NCI-H226 (cell line): ENCODE measurements around the gene MROH2A.
A peak's percentile ranks its signal among the peaks of the same experiment; 100 is the strongest.

ENCODE experiments used
- DNase-seq: peaks from one replicate; pipeline ENCODE4 v3.0.0-alpha.2; 2015

The MROH2A gene

GRCh38 chr2:233761040-233761769, 16.9 kb upstream of the MROH2A start:
- peak; percentile 72 for DNase-seq

- DNase-seq = peak; percentile 87
These were observed 13.9 kb upstream of the MROH2A start for GRCh38 chr2:233764264-233764663.

GRCh38 chr2:233764761-233765160, 13.4 kb upstream of the MROH2A start:
- DNase-seq = peak; percentile 18

- no peak for DNase-seq
These were observed 11.7 kb upstream of the MROH2A start for GRCh38 chr2:233766416-233766815.

- no peak for DNase-seq
These were observed 10.1 kb upstream of the MROH2A start for GRCh38 chr2:233768076-233768475.

GRCh38 chr2:233769260-233769659, 8.9 kb upstream of the MROH2A start:
- no peak for DNase-seq

GRCh38 chr2:233772153-233772552, 6.0 kb upstream of the MROH2A start:
- no peak for DNase-seq

- DNase-seq = no peak
These were observed 5.5 kb upstream of the MROH2A start for GRCh38 chr2:233772583-233772982.

- no peak for DNase-seq
These were observed 4.3 kb upstream of the MROH2A start for GRCh38 chr2:233773854-233774253.

- DNase-seq = no peak
These were observed 2.7 kb upstream of the MROH2A start for GRCh38 chr2:233775414-233775813.

GRCh38 chr2:233779722-233780121, 1.6 kb downstream of the MROH2A start:
- no peak for DNase-seq

GRCh38 chr2:233780771-233781170, 2.6 kb downstream of the MROH2A start:
- no peak for DNase-seq

- DNase-seq = no peak
These were observed 11.4 kb downstream of the MROH2A start for GRCh38 chr2:233789554-233789953.

GRCh38 chr2:233791151-233791882, 13.2 kb downstream of the MROH2A start:
- DNase-seq = no peak

GRCh38 chr2:233791883-233792329, 13.8 kb downstream of the MROH2A start:
- DNase-seq = no peak

GRCh38 chr2:233792720-233793119, 14.6 kb downstream of the MROH2A start:
- DNase-seq = no peak

GRCh38 chr2:233793465-233794127, 15.5 kb downstream of the MROH2A start:
- DNase-seq = no peak

- no peak for DNase-seq
These were observed 16.1 kb downstream of the MROH2A start for GRCh38 chr2:233794128-233794658.

- no peak for DNase-seq
These were observed 17.6 kb downstream of the MROH2A start for GRCh38 chr2:233795735-233796171.

GRCh38 chr2:233796254-233796653, 18.1 kb downstream of the MROH2A start:
- no peak for DNase-seq

- no peak for DNase-seq
These were observed 20.4 kb downstream of the MROH2A start for GRCh38 chr2:233798335-233799086.

GRCh38 chr2:233799087-233799665, 21.0 kb downstream of the MROH2A start:
- no peak for DNase-seq
